IPS DF 6.9 (cell line): ENCODE results near the gene CYYR1.

Experiments
- DNase-seq: peaks from one replicate; pipeline ENCODE4 v3.0.0-alpha.2; 2013; ENCODE audit warnings: low read depth, low spot score
- H3K27ac ChIP-seq: one replicate; pipeline ENCODE4 v1.5.1; 2013; ENCODE audit warnings: low read length, control low read depth
- H3K27me3 ChIP-seq: 2 replicates; pipeline ENCODE4 v1.6.1; 2013; ENCODE audit warnings: mild to moderate bottlenecking, low read length; ENCODE audit not compliant: control insufficient read depth, insufficient read depth
- H3K36me3 ChIP-seq: 2 replicates; pipeline ENCODE4 v1.6.1; 2013; ENCODE audit warnings: low read length; ENCODE audit not compliant: control insufficient read depth, insufficient read depth
- H3K4me1 ChIP-seq: 2 replicates; pipeline ENCODE4 v1.6.1; 2013; ENCODE audit warnings: low read length; ENCODE audit not compliant: control insufficient read depth, insufficient read depth
- H3K4me3 ChIP-seq: 2 replicates; pipeline ENCODE4 v1.5.1; 2013; ENCODE audit warnings: mild to moderate bottlenecking, low read length
- H3K9me3 ChIP-seq: 2 replicates; pipeline ENCODE4 v1.6.1; 2013; ENCODE audit warnings: low read length, inconsistent platforms; ENCODE audit not compliant: control insufficient read depth, insufficient read depth
- WGBS: extraction: QIAGEN DNeasy Blood & Tissue Kit; methylation state at CpG from one replicate; pipeline ENCODE4 v1.1.7; 2013; ENCODE audit warnings: mixed read lengths, missing lambda C conversion rate; ENCODE audit not compliant: insufficient read length, insufficient coverage; 5-methylcytosine and 5-hydroxymethylcytosine counted together

The CYYR1 gene

GRCh38 chr21:26443867-26444266 lies 129.2 kb downstream of the CYYR1 start:
- no CpG with 5 or more reads among the region's 1 CpG for WGBS
- no peak for DNase-seq
- Histone ChIP-seq H3K9me3 (no peaks in the 10 kb centered on the region), H3K4me1 (no peaks in the 10 kb centered on the region), H3K27me3 (no peaks in the 10 kb centered on the region), H3K36me3 (no peaks in the 10 kb centered on the region), H3K4me3 (no peak overlapping the region), H3K27ac (no peak overlapping the region)

- H3K36me3 ChIP-seq = no peaks in the 10 kb centered on the region
- H3K4me3 ChIP-seq = no peak overlapping the region
- no peak overlapping the region for H3K27ac ChIP-seq
- no CpG with 5 or more reads among the region's 1 CpG for WGBS
- no peak for DNase-seq
- H3K4me1 ChIP-seq = no peaks in the 10 kb centered on the region
- H3K9me3 ChIP-seq = no peaks in the 10 kb centered on the region
- H3K27me3 ChIP-seq = no peaks in the 10 kb centered on the region
Measured at GRCh38 chr21:26443291-26443690, 129.8 kb downstream of the CYYR1 start.

DNA sequence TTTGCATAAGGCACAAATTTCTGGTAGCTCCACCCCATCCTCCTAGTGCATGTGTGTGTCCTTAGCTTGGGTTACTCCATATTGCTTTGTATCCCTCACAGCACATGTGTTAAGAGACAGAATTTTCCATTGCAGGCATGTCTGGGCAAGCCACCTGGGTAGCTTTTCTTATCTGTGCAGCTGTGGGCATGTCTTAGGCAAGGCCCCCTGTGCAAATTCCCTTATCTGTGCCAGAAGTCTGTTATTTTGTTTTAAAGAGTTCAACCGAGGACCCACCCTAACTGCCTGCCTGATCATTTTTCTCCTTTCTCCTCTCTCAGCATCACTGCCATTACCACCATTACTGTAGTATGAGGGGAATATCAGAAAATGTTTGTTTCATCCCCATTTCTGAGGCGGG lies 131.9 kb downstream of the CYYR1 start:
- WGBS = no CpG with 5 or more reads among the region's 2 CpGs
- H3K4me1 ChIP-seq = 0 out of 2 replicates have a peak, but pooled peaks cover 2% of the 10 kb centered on the region
- no peak overlapping the region for H3K4me3 ChIP-seq
- H3K36me3 ChIP-seq = no peaks in the 10 kb centered on the region
- H3K27me3 ChIP-seq = no peaks in the 10 kb centered on the region
- H3K9me3 ChIP-seq = no peaks in the 10 kb centered on the region
- no peak for DNase-seq
- no peak overlapping the region for H3K27ac ChIP-seq

DNA sequence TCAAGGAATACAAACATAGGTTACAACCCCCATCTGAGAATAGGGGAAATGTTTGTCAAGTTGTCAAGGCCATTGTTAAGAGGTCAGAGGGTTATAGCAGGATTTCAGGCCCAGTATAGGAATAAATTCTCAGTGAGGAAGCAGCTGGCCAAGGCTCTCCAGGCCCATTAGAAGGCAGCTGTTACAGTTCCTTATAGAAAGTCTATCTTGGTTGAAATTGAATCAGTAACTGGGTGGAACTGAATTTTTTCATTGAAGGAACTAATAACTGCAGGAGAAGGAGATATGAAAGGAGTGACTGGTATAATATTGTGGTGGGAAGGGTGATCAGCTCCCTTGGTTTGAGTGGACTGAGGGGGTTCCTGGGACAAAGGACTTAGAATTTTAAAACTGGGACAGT lies 134.1 kb downstream of the CYYR1 start:
- Histone ChIP-seq H3K27me3 (no peaks in the 10 kb centered on the region), H3K4me3 (no peak overlapping the region), H3K36me3 (no peaks in the 10 kb centered on the region), H3K4me1 (0 out of 2 replicates have a peak, but pooled peaks cover 2% of the 10 kb centered on the region), H3K9me3 (no peaks in the 10 kb centered on the region), H3K27ac (no peak overlapping the region)
- DNase-seq = no peak

DNA sequence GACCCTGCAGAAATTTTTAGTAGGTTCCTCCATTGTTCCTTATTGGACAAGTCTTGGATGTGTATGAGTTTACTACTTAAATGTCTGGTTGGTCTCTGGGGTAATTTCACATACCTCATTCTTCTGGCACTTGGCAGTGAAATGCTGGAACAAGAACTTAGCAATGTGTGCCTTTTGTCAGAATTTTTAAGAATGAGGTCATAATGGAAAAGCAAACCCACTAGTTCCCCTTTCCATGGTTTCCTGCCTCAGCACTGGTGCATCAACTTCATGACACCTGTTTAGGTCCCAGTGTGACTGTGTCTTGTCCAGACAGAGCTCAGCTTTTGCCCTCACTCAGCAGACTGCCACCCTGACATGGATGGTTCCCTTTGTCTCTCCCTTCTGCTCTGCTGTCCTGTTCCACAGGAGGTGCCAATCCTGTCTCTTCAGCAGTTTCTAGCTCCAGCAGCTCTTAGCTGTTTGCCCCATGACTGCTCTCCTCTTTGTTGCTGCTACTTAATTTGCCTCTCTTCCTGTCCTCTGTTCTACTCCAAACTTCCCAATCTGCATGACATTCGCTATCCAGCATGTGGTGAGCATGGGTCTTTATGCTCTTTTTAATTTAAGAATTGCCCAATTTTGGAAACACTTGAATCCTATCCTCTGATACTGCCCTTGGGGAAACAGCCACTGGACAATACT lies 135.6 kb downstream of the CYYR1 start:
- H3K27me3 ChIP-seq = no peaks in the 10 kb centered on the region
- 0 out of 2 replicates have a peak, but pooled peaks cover 2% of the 10 kb centered on the region for H3K4me1 ChIP-seq
- H3K27ac ChIP-seq = no peak overlapping the region
- no CpG with 5 or more reads among the region's 1 CpG for WGBS
- no peaks in the 10 kb centered on the region for H3K9me3 ChIP-seq
- no peak for DNase-seq
- no peak overlapping the region for H3K4me3 ChIP-seq
- no peaks in the 10 kb centered on the region for H3K36me3 ChIP-seq

DNA sequence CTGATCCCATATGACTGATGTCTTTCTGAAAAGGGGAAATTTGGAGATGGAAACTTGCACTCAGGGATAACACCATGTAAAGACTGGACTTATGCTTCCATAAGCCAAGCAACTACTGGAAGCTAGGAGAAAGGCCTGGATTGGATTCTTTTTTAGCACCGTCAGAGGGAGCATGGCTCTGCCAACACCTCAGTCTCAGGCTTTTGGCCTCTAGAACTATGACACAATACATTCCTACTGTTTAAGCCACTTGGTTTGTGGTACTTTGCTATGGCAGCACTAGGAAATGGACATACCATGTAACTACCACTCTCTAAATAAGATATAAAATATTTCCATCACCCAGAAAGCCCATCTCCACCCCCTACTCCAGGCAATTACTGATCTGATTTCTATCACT lies 139.7 kb downstream of the CYYR1 start:
- Histone ChIP-seq H3K27ac (no peak overlapping the region), H3K27me3 (no peaks in the 10 kb centered on the region), H3K9me3 (no peaks in the 10 kb centered on the region), H3K36me3 (no peaks in the 10 kb centered on the region), H3K4me3 (no peak overlapping the region), H3K4me1 (0 out of 2 replicates have a peak, but pooled peaks cover 2% of the 10 kb centered on the region)
- DNase-seq = no peak
- WGBS = no CpG with 5 or more reads among the region's 1 CpG

DNA sequence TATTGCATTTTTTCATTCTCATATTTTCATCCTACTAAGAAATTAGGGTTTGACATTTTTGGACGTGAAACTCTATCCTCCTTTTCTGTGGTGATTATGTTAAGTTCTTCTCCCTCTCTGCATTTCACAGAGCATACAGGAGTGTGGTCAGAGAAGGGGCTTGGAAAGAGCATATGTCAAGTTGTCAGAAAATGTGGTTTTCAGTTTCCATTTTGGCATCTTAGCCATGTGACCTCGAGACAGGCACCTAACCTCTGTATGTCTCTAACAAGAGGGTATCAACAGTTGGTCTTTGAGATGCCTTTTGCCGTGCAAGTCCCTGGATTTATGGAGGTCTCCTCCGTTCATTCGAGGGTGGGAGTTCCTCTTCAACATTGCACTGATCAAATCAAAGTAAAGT lies 140.7 kb downstream of the CYYR1 start:
- WGBS = no CpG with 5 or more reads among the region's 5 CpGs
- Histone ChIP-seq H3K9me3 (no peaks in the 10 kb centered on the region), H3K36me3 (no peaks in the 10 kb centered on the region), H3K27ac (no peak overlapping the region), H3K4me1 (0 out of 2 replicates have a peak, but pooled peaks cover under 1% of the 10 kb centered on the region), H3K4me3 (no peak overlapping the region), H3K27me3 (no peaks in the 10 kb centered on the region)
- no peak for DNase-seq

DNA sequence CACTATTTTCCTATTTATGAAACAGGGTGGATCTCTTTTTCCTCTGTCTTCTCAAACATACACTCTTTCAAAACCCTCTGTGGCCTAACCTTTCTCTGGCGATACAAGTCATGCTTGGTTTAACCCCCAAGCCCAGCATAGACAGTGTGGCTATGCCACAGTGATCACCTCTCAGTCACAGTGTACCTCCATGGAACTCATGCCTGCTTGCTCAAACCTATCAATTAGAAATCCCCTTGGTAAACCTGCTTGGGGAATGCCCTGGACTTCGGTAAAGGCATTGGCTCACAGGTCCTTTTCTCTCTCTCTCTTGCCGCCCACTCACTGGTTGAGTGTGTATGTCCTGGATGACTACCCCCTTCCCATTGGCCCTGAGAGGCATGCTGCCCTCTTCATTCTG lies 147.5 kb downstream of the CYYR1 start:
- Histone ChIP-seq H3K9me3 (no peaks in the 10 kb centered on the region), H3K27me3 (no peaks in the 10 kb centered on the region), H3K27ac (no peak overlapping the region), H3K4me1 (no peaks in the 10 kb centered on the region), H3K36me3 (no peaks in the 10 kb centered on the region), H3K4me3 (no peak overlapping the region)
- no peak for DNase-seq
- WGBS = no CpG with 5 or more reads among the region's 3 CpGs

GRCh38 chr21:26423511-26423910 lies 149.6 kb downstream of the CYYR1 start:
- Histone ChIP-seq H3K9me3 (no peaks in the 10 kb centered on the region), H3K4me1 (no peaks in the 10 kb centered on the region), H3K36me3 (no peaks in the 10 kb centered on the region), H3K4me3 (no peak overlapping the region), H3K27ac (no peak overlapping the region), H3K27me3 (no peaks in the 10 kb centered on the region)
- whole genome bisulfite sequencing = no CpG with 5 or more reads among the region's 6 CpGs
- DNase-seq = no peak

- H3K27ac ChIP-seq = no peak overlapping the region
- no peak for DNase-seq
- WGBS = no CpG with 5 or more reads among the region's 4 CpGs
- no peaks in the 10 kb centered on the region for H3K36me3 ChIP-seq
- H3K9me3 ChIP-seq = no peaks in the 10 kb centered on the region
- H3K4me3 ChIP-seq = no peak overlapping the region
- H3K27me3 ChIP-seq = no peaks in the 10 kb centered on the region
- H3K4me1 ChIP-seq = no peaks in the 10 kb centered on the region
Measured at GRCh38 chr21:26422706-26423105, 150.4 kb downstream of the CYYR1 start.

GRCh38 chr21:26422138-26422537 lies 150.9 kb downstream of the CYYR1 start:
- H3K9me3 ChIP-seq = no peaks in the 10 kb centered on the region
- no peaks in the 10 kb centered on the region for H3K36me3 ChIP-seq
- H3K4me3 ChIP-seq = no peak overlapping the region
- DNase-seq = no peak
- WGBS = no CpG with 5 or more reads among the region's 3 CpGs
- no peaks in the 10 kb centered on the region for H3K4me1 ChIP-seq
- H3K27ac ChIP-seq = no peak overlapping the region
- no peaks in the 10 kb centered on the region for H3K27me3 ChIP-seq
